CD4-positive, CD25-positive, alpha-beta regulatory T cell (primary cell): Measurements from ENCODE around the gene FHIT. TPM values are rescaled to one million over a fixed set of nuclear protein-coding genes. Genes with fewer than 3 reads are reported as not detected.
"Not testable (repeated sequence)": the region's sequence is repeated elsewhere in the genome, so short reads cannot be mapped to it uniquely, and the experiment has no call there.

Source experiments
- ATAC-seq, 2 donors: fragments of 150-1000 bp; cut with Tn5 transposase; one replicate each; pipeline ENCODE4 v1.10.0; 2021; ENCODE audit warnings: low read depth in 2 of 2, moderate number of reproducible peaks in 2 of 2, moderate library complexity in 1 of 2
- DNase-seq, 3 donors: peaks; one replicate each; pipeline versions ENCODE4 v3.0.0 to v3.0.0-alpha.2; 2012 to 2022; ENCODE audit warnings: mixed read lengths in 1 of 3
- H3K27ac ChIP-seq: one replicate; pipeline ENCODE4 v1.7.0; 2013; ENCODE audit warnings: mild to moderate bottlenecking, low read length; ENCODE audit not compliant: insufficient read depth, poor library complexity, severe bottlenecking
- H3K27me3 ChIP-seq: one replicate; pipeline ENCODE4 v1.7.0; 2013; ENCODE audit warnings: low read length; ENCODE audit not compliant: control insufficient read depth, insufficient read depth
- H3K36me3 ChIP-seq: one replicate; pipeline ENCODE4 v1.7.0; 2013; ENCODE audit warnings: mild to moderate bottlenecking, low read length, moderate library complexity; ENCODE audit not compliant: control insufficient read depth, insufficient read depth
- H3K4me1 ChIP-seq: 2 replicates; pipeline ENCODE4 v1.7.0; 2013; ENCODE audit warnings: mild to moderate bottlenecking, low read length; ENCODE audit not compliant: insufficient read depth, control insufficient read depth, poor library complexity, severe bottlenecking
- H3K4me3 ChIP-seq: one replicate; pipeline ENCODE4 v1.7.0; 2013; ENCODE audit warnings: low read depth, mild to moderate bottlenecking, low read length, moderate library complexity
- H3K9me3 ChIP-seq, 2 experiments: 1 replicate in 1 of 2; 2 replicates in 1 of 2; pipeline ENCODE4 v1.7.0; 2013; ENCODE audit warnings: low read length in 2 of 2, mild to moderate bottlenecking in 1 of 2, moderate library complexity in 1 of 2; ENCODE audit not compliant: control insufficient read depth in 2 of 2
- H3K27ac Mint-ChIP-seq, 3 donors: one replicate each; pipeline ENCODE4 v1.8.0; 2020 to 2022; ENCODE audit warnings: mild to moderate bottlenecking in 3 of 3, mixed read lengths in 3 of 3, moderate library complexity in 2 of 3
- H3K27me3 Mint-ChIP-seq: one replicate; pipeline ENCODE4 v1.8.0; 2022; ENCODE audit warnings: mild to moderate bottlenecking, mixed read lengths
- H3K36me3 Mint-ChIP-seq: one replicate; pipeline ENCODE4 v1.8.0; 2020; ENCODE audit warnings: mixed read lengths
- H3K4me1 Mint-ChIP-seq, 4 donors: one replicate each; pipeline ENCODE4 v1.8.0; 2020 to 2022; ENCODE audit warnings: mixed read lengths in 4 of 4, mild to moderate bottlenecking in 1 of 4
- H3K4me3 Mint-ChIP-seq, 4 donors: one replicate each; pipeline ENCODE4 v1.8.0; 2020 to 2022; ENCODE audit warnings: mild to moderate bottlenecking in 4 of 4, mixed read lengths in 4 of 4, moderate library complexity in 3 of 4
- H3K9me3 Mint-ChIP-seq, 7 donors: one replicate each; pipeline ENCODE4 v1.8.0; 2020 to 2022; ENCODE audit warnings: mixed read lengths in 7 of 7, mild to moderate bottlenecking in 3 of 7, moderate library complexity in 2 of 7
- polyA plus RNA-seq, 4 donors: library from polyadenylated mRNA; unstranded; fragments of 300-500 nt; fragmentation: Illumina TruSeq; gene quantifications; one replicate each; pipeline ENCODE4 v1.2.3, GENCODE V29; 2021
- total RNA-seq: library from RNA; stranded (reverse); gene quantifications from one replicate; pipeline ENCODE4 v1.2.3, GENCODE V29; 2022

FHIT gene
- total and polyA plus RNA-seq, 5 donors from 2014 or later, result 7.8 to 120 (median 14.4) TPM

DNA sequence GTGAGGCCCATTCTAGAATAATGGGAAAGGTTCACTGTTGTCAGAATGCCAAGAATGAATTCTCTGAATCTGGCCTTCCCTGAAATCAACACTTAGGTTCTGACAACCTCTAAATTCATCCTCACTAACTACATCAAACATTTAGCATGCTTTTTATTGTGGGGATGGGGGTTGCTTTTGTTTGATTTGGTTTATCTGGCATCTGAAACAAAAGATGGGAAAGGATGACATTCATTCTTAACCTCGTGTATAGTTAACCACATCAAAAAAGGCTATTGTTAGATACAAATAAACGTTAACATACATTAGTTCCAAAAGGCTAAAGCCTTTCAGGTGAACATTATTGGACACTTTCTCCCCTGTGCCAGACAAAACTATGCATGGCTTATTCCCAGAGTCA, 357.3 kb downstream of the FHIT start:
- no peaks in the 10 kb centered on the region for H3K9me3 ChIP-seq
- Mint-ChIP-seq H3K4me3 (no peak overlapping the region), H3K36me3 (no peaks in the 10 kb centered on the region), H3K27me3 (no peaks in the 10 kb centered on the region), H3K27ac (no peak overlapping the region), H3K4me1 (no peaks in the 10 kb centered on the region), H3K9me3 (peaks cover 0 to 9% (median 0%) of the 10 kb centered on the region in 7 donors)
- H3K27ac ChIP-seq, result no peak overlapping the region
- H3K27me3 ChIP-seq, result no peaks in the 10 kb centered on the region
- no peak for ATAC-seq
- no peak for DNase-seq
- no peak overlapping the region for H3K4me3 ChIP-seq
- no peaks in the 10 kb centered on the region for H3K4me1 ChIP-seq
- H3K36me3 ChIP-seq, result no peaks in the 10 kb centered on the region

DNA sequence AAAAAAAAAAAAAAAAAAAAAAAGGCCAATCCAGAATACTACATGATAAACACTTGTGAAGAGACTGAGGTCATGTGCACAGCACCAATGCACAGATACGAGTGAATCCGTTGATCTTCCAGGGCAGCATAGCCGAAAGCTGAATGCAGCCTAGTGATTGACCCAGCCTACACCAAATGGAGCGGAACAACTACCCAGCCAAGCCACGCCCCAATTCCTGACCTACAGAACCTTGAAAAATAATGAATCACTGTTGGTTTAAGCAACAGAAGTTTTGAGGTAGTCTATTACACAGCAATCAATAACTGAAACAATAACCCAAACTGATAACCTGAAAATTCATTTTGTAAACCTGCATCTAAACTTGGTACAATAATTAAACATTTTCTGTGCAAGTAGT, 361.0 kb downstream of the FHIT start:
- Mint-ChIP-seq H3K4me3 (no peak overlapping the region), H3K27ac (no peak overlapping the region), H3K36me3 (no peaks in the 10 kb centered on the region), H3K27me3 (no peaks in the 10 kb centered on the region), H3K9me3 (peaks cover 0 to 9% (median 0%) of the 10 kb centered on the region in 7 donors), H3K4me1 (no peaks in the 10 kb centered on the region)
- Histone ChIP-seq H3K4me3 (no peak overlapping the region), H3K27me3 (no peaks in the 10 kb centered on the region), H3K9me3 (no peaks in the 10 kb centered on the region), H3K4me1 (no peaks in the 10 kb centered on the region), H3K36me3 (no peaks in the 10 kb centered on the region), H3K27ac (no peak overlapping the region)
- ATAC-seq, result no peak
- DNase-seq, result no peak

DNA sequence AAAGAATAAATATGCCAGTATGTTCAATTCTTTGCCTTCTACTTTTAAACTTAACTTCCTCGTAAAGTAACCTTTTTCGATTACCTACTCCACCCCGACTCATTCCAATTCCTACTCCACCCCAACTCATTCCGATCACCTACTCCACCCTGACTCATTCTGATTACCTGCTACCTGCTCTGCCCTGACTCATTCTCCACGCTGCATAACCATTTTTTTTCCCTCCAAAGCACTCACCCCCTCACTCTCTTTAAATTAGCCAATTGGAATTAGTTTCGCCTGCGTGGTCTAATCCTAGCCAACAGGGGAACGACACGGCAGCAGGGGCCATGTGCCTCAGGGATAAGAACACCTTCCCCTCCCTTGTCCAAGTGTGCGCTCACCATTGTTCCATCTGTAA, 362.3 kb downstream of the FHIT start:
- not testable (repeated sequence) for H3K27ac ChIP-seq, H3K9me3 ChIP-seq, H3K27me3 Mint-ChIP-seq, DNase-seq, H3K4me3 Mint-ChIP-seq, H3K27me3 ChIP-seq, H3K9me3 Mint-ChIP-seq, H3K27ac Mint-ChIP-seq, H3K36me3 Mint-ChIP-seq, H3K4me3 ChIP-seq, H3K4me1 ChIP-seq, H3K36me3 ChIP-seq, H3K4me1 Mint-ChIP-seq, ATAC-seq

GRCh38 chr3:60887574-60887973, 363.7 kb downstream of the FHIT start:
- Histone ChIP-seq H3K27me3 (no peaks in the 10 kb centered on the region), H3K9me3 (no peaks in the 10 kb centered on the region), H3K4me3 (no peak overlapping the region), H3K4me1 (no peaks in the 10 kb centered on the region), H3K36me3 (no peaks in the 10 kb centered on the region), H3K27ac (no peak overlapping the region)
- H3K9me3 Mint-ChIP-seq, result peaks cover 0 to 9% (median 4%) of the 10 kb centered on the region in 7 donors
- no peaks in the 10 kb centered on the region for H3K36me3 Mint-ChIP-seq
- no peaks in the 10 kb centered on the region for H3K4me1 Mint-ChIP-seq
- ATAC-seq (no peak), DNase-seq (no peak)
- H3K4me3 Mint-ChIP-seq, result no peak overlapping the region
- no peak overlapping the region for H3K27ac Mint-ChIP-seq
- H3K27me3 Mint-ChIP-seq, result no peaks in the 10 kb centered on the region

GRCh38 chr3:60886518-60886917, 364.7 kb downstream of the FHIT start:
- no peaks in the 10 kb centered on the region for H3K4me1 ChIP-seq
- H3K9me3 ChIP-seq, result peaks cover 0 to 4% of the 10 kb centered on the region in 2 experiments
- H3K27me3 Mint-ChIP-seq, result no peaks in the 10 kb centered on the region
- no peak overlapping the region for H3K27ac Mint-ChIP-seq
- H3K4me3 Mint-ChIP-seq, result no peak overlapping the region
- H3K36me3 ChIP-seq, result no peaks in the 10 kb centered on the region
- H3K9me3 Mint-ChIP-seq, result peaks cover 0 to 12% (median 5%) of the 10 kb centered on the region in 7 donors
- H3K27me3 ChIP-seq, result no peaks in the 10 kb centered on the region
- no peaks in the 10 kb centered on the region for H3K4me1 Mint-ChIP-seq
- ATAC-seq, result no peak
- no peak for DNase-seq
- H3K36me3 Mint-ChIP-seq, result no peaks in the 10 kb centered on the region
- no peak overlapping the region for H3K4me3 ChIP-seq
- H3K27ac ChIP-seq, result no peak overlapping the region

- no peaks in the 10 kb centered on the region for H3K4me1 ChIP-seq
- no peak overlapping the region for H3K27ac ChIP-seq
- no peaks in the 10 kb centered on the region for H3K36me3 ChIP-seq
- DNase-seq (no peak), ATAC-seq (no peak)
- Mint-ChIP-seq H3K27me3 (no peaks in the 10 kb centered on the region), H3K4me1 (no peaks in the 10 kb centered on the region), H3K4me3 (no peak overlapping the region), H3K36me3 (no peaks in the 10 kb centered on the region), H3K27ac (no peak overlapping the region), H3K9me3 (peaks cover 3 to 21% (median 5%) of the 10 kb centered on the region in 7 donors)
- no peak overlapping the region for H3K4me3 ChIP-seq
- no peaks in the 10 kb centered on the region for H3K27me3 ChIP-seq
- H3K9me3 ChIP-seq, result peaks cover 0 to 10% of the 10 kb centered on the region in 2 experiments
Measured at GRCh38 chr3:60884005-60884404, 367.2 kb downstream of the FHIT start.

- Mint-ChIP-seq H3K27me3 (no peaks in the 10 kb centered on the region), H3K27ac (no peak overlapping the region), H3K4me3 (no peak overlapping the region), H3K4me1 (no peaks in the 10 kb centered on the region), H3K9me3 (peaks cover 0 to 15% (median 3%) of the 10 kb centered on the region in 7 donors), H3K36me3 (no peaks in the 10 kb centered on the region)
- Histone ChIP-seq H3K36me3 (no peaks in the 10 kb centered on the region), H3K27me3 (no peaks in the 10 kb centered on the region), H3K27ac (no peak overlapping the region), H3K4me3 (no peak overlapping the region), H3K9me3 (peaks cover 0 to 9% of the 10 kb centered on the region in 2 experiments), H3K4me1 (no peaks in the 10 kb centered on the region)
- DNase-seq (no peak), ATAC-seq (no peak)
Measured at GRCh38 chr3:60877188-60877587, 374.1 kb downstream of the FHIT start.

DNA sequence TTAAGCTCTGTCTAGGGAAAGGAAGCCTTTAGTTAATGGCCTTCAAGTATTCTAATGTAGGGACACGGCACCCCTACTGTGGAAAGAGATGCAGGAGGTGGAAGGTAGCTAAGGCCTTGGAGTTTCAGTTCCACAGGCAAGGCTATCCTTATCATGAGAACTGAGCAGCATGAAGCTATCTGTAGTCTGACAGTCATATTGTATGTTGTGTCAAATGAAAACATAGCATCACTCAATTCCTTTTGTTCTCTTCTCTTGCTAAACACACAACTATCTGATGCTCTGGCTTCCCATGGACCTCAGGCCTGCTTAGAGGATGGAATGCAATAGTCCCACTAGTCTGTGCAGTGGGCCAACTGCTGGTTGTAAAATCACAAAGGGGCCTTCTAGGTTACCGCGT, 380.9 kb downstream of the FHIT start:
- no peaks in the 10 kb centered on the region for H3K4me1 ChIP-seq
- Mint-ChIP-seq H3K9me3 (peaks cover 0 to 11% (median 3%) of the 10 kb centered on the region in 7 donors), H3K27ac (no peak overlapping the region), H3K27me3 (no peaks in the 10 kb centered on the region), H3K36me3 (no peaks in the 10 kb centered on the region), H3K4me1 (no peaks in the 10 kb centered on the region), H3K4me3 (no peak overlapping the region)
- no peaks in the 10 kb centered on the region for H3K9me3 ChIP-seq
- no peaks in the 10 kb centered on the region for H3K27me3 ChIP-seq
- DNase-seq, result no peak
- no peaks in the 10 kb centered on the region for H3K36me3 ChIP-seq
- H3K27ac ChIP-seq, result no peak overlapping the region
- H3K4me3 ChIP-seq, result no peak overlapping the region
- ATAC-seq, result no peak
